ENCODE results near the gene RAPGEF3. TPM values are rescaled to one million over a fixed set of nuclear protein-coding genes. Genes with fewer than 3 reads are reported as not detected.
A peak's percentile ranks its signal among the peaks of the same experiment; 100 is the strongest.

Gene RAPGEF3
- total RNA-seq, 1 donor from 2014 or later: 54.8 TPM

GRCh38 chr12:47722941-47723631, 35.6 kb downstream of the RAPGEF3 start:
- no peak for DNase-seq (ENCODE audit: low spot score)

DNA sequence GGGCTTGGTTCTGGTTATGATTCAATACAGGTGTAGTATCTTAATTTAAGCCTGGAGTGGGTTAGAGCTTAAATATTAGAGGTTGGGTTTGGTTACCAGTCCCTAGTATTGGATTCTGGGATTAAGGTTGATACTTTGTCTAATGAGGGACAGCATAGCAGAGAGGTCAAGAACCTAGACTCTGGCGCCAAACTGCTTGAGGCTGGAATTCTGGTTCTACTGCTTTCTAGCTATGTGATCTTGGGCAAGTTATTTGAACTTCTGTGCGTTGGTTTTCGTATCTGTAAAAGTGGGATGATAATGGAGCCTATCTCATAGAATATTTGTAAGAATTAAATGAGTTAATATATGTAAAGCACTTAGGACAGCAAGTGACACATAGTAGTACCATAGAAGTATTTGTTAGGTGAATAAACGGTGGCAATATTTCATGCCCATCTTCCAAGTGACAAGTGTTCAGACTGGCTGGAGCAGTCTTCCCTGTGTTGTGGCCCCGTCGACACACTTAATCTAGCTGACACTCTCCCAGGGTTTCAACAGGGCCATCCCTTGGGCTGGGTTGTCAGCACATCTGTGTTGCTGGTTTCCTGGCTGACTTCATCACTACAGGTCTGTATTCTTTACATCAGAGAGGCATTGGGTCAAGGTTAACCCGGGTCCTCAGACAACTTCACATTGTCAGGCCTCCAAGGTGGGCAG, 36.4 kb downstream of the RAPGEF3 start:
- DNase-seq (ENCODE audit: low spot score): no peak

- no peak for DNase-seq (ENCODE audit: low spot score)
These were observed 37.2 kb downstream of the RAPGEF3 start for GRCh38 chr12:47721431-47721973.

GRCh38 chr12:47718531-47718930, 40.1 kb downstream of the RAPGEF3 start:
- no peak for DNase-seq (ENCODE audit: low spot score)

DNA sequence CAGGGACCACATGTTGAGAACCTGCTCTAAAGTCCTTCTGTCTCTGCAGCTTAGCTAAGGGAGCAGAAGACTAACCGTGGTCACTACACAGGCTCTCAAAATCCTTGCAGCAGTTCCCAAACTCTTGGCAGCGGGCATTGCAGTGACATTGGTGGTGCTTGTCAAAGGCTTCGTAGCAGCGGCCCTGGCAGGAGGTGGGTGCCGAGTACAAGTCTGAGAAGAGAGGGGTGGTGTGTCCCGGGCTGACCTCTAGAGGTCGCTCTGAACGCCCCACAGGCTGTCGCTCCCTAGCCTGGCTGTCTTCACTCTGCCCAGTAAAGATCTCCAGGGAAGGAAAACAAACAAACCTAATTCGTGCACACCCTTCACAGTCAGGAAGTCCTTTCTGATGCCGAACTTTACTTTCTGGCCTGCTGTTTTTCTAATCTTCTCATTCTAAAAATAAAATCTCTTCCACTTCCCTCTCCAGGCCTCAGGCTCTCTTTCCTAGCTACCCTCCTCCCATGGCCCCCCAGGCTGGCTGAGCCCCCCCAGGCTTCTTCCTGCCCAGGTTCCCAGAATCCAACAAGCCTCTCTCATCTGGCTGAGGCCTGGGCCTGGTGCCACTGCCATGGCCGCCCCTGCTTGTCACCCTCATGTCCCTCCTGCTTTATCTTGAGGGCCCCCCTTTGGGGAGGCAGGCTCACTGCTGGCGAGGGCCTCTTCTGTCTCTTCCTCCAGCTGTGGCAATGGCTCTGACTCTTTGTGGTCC, 41.1 kb downstream of the RAPGEF3 start:
- peak; percentile 79 for DNase-seq (ENCODE audit: low spot score)

DNA sequence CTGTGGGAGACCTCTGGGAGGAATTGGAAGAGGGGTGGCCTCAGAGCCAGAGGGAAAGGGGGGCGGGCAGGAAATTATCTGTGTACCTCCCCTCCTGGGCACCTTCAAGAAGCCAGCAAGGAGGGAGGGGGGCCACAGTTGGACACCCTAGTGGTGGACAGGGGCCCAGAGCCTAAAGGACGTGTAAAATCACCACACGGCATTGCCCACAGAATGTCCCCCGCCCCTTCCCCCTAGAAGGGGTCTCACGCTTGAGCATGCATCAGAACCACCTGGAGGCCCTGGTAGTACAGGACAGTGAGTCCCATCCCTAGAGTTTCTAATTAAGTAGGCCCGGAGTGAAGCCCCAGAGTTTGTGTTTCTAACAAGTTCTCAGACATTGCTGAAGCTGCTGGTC, 41.6 kb downstream of the RAPGEF3 start:
- no peak for DNase-seq (ENCODE audit: low spot score)

GRCh38 chr12:47715877-47716548, 42.7 kb downstream of the RAPGEF3 start:
- no peak for DNase-seq (ENCODE audit: low spot score)

- peak; percentile 83 for DNase-seq (ENCODE audit: low spot score)
These were observed 43.2 kb downstream of the RAPGEF3 start for GRCh38 chr12:47715393-47715876.

GRCh38 chr12:47714826-47715386, 43.8 kb downstream of the RAPGEF3 start:
- DNase-seq (ENCODE audit: low spot score): no peak

DNA sequence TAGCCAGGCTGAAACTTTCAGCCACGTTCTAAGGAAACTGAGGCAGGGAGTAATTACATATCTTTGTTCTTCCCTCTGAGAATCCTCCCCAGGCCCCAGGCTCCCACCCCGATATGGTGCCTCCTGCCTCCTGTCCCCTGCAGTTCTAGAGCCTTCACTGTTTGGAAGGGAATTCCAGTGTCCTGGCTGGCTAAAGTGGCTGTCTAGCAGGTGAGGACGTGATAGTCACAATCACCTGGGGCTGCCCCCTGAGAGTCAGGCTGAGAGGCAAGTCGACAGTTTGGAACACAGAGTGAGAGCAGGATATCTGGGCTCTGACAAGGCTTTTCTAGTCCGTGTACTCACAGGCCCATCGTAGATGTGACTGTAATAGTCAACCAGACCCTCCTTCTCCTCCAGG, 46.5 kb downstream of the RAPGEF3 start:
- DNase-seq (ENCODE audit: low spot score): no peak

DNA sequence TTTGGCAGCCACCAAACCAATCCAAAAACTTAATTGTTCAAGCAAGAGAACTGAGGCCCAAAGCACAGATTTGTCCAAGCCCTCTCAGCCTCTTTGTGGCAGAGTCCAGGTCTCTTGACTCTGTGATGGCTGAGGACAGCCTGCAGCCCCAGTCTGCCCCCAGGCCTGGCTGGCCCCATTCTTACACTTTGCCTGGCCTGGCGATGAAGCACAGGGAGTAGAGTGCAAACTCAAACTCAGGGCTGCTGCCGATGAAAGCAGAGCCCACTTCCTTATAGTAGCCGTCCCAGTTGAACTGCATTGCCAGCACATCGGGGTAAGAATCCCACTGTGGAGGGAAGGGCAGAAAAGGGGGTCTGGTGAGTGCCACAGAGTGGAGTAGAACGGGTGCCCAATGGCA, 47.2 kb downstream of the RAPGEF3 start:
- DNase-seq (ENCODE audit: low spot score): no peak

DNA sequence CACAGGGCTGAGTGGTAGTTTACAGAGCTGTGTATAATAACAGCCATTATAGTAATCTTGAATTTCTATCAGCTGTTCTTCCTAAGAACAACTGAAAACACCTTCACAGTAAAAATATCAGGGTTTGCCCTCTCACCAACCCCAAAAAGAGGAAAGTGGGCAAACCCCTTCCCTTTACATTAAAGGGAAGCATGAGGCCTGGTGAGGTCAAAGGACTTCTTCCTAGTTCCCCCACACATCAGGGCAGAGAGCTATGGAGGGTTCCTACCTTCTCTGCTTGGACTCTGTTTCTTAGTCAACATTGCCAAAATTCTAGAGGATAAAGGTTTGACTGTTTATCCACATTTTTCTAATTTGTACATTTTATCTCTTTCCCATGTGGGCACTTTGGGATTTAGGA, 48.4 kb downstream of the RAPGEF3 start:
- no peak for DNase-seq (ENCODE audit: low spot score)

DNA sequence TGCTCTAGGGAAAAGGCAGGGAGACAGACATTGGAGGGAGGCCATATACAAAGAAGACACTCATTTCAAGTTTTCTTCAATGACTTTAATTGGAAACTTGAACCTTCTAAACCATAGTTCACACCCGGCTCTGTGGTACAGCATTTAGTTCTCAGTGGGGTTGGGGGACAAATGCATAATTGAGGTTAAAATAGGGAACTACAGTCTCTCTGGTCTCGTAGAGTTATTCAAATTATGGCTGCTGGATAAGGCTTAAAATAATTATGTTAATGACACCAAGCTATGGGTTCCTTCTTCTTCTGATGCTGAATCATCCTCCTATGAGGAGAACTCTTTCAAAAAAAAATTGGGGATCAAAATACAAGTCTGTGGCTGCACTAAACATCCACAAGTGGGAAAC, 49.0 kb downstream of the RAPGEF3 start:
- no peak for DNase-seq (ENCODE audit: low spot score)

DNA sequence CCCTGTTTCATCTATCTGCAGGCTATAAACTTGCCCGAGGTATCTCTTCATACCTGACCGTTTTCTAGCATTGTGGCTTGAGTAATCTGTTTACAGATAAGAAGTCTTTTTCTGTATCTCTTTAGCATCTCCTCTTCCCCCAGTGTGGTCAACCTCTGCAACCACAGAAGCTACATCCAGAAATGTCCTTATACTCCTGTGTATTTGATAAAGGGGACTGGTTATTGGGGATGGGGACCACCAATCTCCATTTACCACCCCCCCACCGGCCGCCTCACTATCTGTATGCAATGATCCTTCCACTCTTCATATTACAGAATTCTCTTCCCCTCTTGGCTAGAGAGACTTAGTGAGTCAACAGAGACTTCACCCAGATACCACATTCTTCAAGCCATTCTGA, 49.4 kb downstream of the RAPGEF3 start:
- DNase-seq (ENCODE audit: low spot score): no peak

- no peak for DNase-seq (ENCODE audit: low spot score)
These were observed 50.7 kb downstream of the RAPGEF3 start for GRCh38 chr12:47707905-47708543.

DNA sequence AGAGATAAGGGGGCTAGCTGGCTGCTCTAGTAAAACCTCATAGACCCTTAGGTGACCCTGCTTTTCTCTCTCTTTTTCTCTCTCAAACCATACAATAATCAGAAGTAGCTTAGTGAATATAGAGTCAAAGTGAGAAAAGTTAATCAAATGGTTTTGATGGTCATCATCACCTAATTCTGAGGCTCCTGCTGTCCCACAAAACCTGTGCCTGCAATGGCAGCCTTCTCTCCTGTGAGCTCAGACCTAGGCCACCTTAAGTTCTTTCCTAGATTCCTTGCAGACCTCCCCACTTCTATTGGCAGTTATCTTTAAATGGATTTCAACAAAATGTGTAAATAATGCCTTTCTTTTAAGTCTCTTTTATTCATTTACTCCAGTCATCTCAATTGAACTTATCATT, 51.3 kb downstream of the RAPGEF3 start:
- no peak for DNase-seq (ENCODE audit: low spot score)

DNA sequence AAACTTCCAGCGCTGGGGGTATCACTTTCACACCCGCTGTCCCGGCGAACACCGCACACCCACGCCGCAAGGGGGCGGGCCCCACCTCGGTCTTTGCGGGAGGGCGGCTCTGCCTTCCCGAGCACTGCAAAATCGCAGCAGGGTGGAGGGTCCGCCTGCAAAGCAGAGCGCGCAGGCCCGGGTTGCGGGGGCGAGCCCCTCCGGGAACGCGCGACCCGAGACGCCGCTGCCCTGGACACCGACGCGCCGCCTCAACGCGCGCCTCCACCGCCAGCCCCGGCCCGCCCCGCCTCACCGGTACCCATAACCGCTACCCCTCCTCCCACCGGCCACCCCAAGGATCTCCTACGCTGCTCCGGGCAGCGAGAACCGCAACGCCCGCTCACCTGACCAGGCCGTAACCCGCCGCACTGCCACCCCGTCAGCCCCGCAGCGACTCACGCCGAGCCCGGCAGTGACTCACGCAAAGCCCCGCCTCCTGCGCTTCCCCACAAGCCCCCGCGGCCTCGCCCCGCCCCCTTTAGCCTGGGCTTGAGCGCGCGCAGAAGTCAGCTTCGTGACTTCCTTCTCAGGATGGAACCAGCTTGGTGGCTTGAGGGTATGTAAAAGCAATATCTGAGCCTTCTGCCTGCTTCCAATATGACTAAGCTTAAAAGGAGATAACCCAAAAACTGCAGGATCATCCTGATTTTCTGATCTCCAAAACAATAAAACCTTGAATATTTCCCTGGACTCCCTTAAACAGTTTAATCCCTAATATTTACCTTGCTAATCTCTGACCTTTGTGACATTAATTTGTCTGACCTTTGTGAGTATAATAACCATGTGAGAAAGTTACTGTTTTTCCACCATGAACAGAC, 52.9 kb downstream of the RAPGEF3 start, which contains the start of gene RPAP3:
Gene RPAP3 (minus strand): TSS at position 465 of the 860 bp plus-strand sequence. CDS start 3,190 bp downstream, outside the sequence.
- DNase-seq (ENCODE audit: low spot score): peak; percentile 96

- no peak for DNase-seq (ENCODE audit: low spot score)
These were observed 53.5 kb downstream of the RAPGEF3 start for GRCh38 chr12:47705229-47705565.

DNA sequence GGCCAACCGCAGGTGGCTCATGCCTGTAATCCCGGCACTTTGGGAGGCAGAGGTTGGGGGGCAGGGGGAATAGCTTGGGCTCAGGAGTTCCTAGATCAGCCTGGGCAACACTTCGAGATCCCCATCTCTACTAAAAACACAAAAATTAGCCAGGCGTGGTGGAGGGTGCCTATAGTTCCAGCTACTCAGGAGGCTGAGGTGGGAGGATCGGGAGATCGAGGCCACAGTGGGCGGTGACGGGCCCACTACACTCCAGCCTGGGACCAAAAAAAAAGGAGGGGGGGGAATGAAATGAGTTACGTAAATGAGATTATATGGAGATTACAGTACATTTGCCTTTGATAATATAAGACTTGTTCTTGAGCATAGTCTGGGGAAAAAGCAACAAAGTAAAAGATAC, 54.0 kb downstream of the RAPGEF3 start:
- no peak for DNase-seq (ENCODE audit: low spot score)

DNA sequence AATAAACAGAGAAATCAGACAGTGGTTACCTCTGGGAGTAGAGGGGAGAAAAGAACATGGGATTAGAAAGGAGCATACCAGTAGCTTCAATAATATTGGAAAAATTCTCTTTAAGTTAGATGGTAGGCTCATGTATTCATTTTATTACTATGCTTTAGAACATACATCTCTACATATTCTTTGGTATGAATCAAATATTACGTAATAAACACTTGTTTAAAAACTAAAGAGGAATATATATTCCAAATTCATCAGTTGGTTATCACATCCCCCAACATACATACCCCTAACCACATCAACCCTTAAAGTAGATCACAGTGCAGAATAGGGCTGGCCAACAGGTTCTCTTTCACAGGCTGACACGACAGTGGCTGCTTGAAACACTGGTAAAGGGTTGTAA, 58.4 kb downstream of the RAPGEF3 start:
- no peak for DNase-seq (ENCODE audit: low spot score)

Measured in mucosa of gallbladder (tissue), 1 donor.